Vagina (tissue), 2 donors: ENCODE results near the gene ITLN2.
"Not testable (repeated sequence)": the region's sequence is repeated elsewhere in the genome, so short reads cannot be mapped to it uniquely, and the experiment has no call there.

Source experiments
- CTCF ChIP-seq, 3 experiments: fragments of 450-650 bp in 2 of 3; fragments of 200-600 bp in 1 of 3; sonication (generic) in 1 of 3; IDR thresholded peaks; one replicate each; pipeline ENCODE4 v1.5.1; 2017 to 2019; ENCODE audit warnings: antibody characterized with exemption in 3 of 3, mild to moderate bottlenecking in 2 of 3, moderate library complexity in 2 of 3
- POLR2A ChIP-seq, 2 donors: fragments of 450-650 bp; IDR thresholded peaks; one replicate each; pipeline ENCODE4 v1.6.1; 2017; ENCODE audit warnings: antibody characterized with exemption in 2 of 2, mild to moderate bottlenecking in 2 of 2, moderate library complexity in 2 of 2

- not testable (repeated sequence) for TF ChIP-seq CTCF, POLR2A (IDR thresholded peaks at IDR 0.05)
These were observed 7.3 kb downstream of the ITLN2 start for GRCh38 chr1:160947174-160947759.
